AG09309 (cell line): ENCODE measurements around the gene FKBP10.

Source experiments
- DNase-seq: peaks from one replicate; pipeline ENCODE4 v3.0.0-alpha.2; 2010; ENCODE audit warnings: low read depth
- H3K4me3 ChIP-seq: 2 replicates; pipeline ENCODE4 v1.5.1; 2011; ENCODE audit warnings: mild to moderate bottlenecking, low read depth, low read length, moderate library complexity; ENCODE audit not compliant: control insufficient read depth
- TF ChIP-seq, protein P1 (sequence below): IDR thresholded peaks from 2 replicates; pipeline ENCODE4 v1.5.1; 2011; ENCODE audit warnings: mild to moderate bottlenecking, low read depth, low read length, inconsistent platforms; ENCODE audit not compliant: insufficient read depth, control insufficient read depth; ENCODE audit errors: missing control alignments

The FKBP10 gene

GRCh38 chr17:41810659-41811548 is 1.9 kb upstream of the FKBP10 start:
- TF ChIP-seq, protein P1, sequence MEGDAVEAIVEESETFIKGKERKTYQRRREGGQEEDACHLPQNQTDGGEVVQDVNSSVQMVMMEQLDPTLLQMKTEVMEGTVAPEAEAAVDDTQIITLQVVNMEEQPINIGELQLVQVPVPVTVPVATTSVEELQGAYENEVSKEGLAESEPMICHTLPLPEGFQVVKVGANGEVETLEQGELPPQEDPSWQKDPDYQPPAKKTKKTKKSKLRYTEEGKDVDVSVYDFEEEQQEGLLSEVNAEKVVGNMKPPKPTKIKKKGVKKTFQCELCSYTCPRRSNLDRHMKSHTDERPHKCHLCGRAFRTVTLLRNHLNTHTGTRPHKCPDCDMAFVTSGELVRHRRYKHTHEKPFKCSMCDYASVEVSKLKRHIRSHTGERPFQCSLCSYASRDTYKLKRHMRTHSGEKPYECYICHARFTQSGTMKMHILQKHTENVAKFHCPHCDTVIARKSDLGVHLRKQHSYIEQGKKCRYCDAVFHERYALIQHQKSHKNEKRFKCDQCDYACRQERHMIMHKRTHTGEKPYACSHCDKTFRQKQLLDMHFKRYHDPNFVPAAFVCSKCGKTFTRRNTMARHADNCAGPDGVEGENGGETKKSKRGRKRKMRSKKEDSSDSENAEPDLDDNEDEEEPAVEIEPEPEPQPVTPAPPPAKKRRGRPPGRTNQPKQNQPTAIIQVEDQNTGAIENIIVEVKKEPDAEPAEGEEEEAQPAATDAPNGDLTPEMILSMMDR, result no peak
- DNase-seq, result no peak
- H3K4me3 ChIP-seq, result peak overlapping the region; percentile 97

DNA sequence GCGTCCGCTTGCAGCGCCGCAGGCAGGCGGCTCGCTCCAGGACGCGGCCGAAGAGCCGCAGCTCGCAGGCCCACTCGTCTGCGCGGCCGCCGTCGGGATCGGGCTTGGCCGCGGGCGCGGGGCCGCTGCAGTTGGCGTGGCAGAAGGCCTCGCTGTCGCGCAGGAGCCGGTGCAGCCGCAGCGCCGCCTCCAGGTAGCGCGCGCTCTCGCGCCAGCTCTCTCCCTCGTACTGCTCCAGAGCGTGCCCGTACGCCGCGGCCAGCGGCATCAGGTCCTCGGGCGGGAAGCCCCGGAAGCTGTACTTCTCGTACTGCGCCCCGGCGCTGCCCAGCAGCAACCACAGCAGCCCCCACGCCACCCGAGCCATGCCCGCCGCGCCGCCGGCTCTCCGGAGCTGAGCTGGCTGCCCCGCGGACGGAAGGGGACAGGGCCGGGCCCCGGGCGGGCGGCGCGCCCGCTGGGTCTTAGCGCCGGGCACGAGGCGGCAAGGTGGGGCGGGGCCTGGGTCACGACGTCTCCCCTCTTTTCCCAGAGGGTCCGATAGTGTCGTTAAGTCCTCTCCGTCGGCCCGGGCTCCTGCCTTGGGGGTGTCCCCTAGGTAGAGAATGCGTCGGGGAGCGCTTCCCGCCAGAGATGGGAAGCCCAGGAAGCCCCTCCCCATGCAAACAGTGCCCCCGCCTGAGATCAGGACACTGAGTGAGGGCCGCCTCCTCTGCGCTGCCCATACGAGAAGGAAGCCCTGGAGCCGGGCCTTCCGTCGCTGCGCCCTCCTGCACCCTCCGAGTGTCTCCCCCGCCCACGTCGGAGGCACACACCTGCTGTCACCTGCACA is 1.0 kb upstream of the FKBP10 start, which contains the start of gene P3H4:
Gene P3H4 (minus strand): TSS at position 401 of the 832 bp plus-strand sequence. CDS start 34 bp downstream, at position 367.
- H3K4me3 ChIP-seq, result peak within 1 kb of the TSS; percentile 97
- TF ChIP-seq, protein P1, result peak; percentile 62
- DNase-seq, result no peak

GRCh38 chr17:41813152-41813680 is 412 bp downstream of the FKBP10 start:
- TF ChIP-seq, protein P1, result no peak
- H3K4me3 ChIP-seq, result peak overlapping the region; percentile 97
- no peak for DNase-seq

GRCh38 chr17:41813699-41814124 is 908 bp downstream of the FKBP10 start:
- TF ChIP-seq, protein P1, result no peak
- H3K4me3 ChIP-seq, result peak overlapping the region; percentile 97
- DNase-seq, result no peak

GRCh38 chr17:41814195-41814594 is 1.4 kb downstream of the FKBP10 start:
- H3K4me3 ChIP-seq, result peak overlapping the region; percentile 97
- TF ChIP-seq, protein P1, result no peak
- no peak for DNase-seq

DNA sequence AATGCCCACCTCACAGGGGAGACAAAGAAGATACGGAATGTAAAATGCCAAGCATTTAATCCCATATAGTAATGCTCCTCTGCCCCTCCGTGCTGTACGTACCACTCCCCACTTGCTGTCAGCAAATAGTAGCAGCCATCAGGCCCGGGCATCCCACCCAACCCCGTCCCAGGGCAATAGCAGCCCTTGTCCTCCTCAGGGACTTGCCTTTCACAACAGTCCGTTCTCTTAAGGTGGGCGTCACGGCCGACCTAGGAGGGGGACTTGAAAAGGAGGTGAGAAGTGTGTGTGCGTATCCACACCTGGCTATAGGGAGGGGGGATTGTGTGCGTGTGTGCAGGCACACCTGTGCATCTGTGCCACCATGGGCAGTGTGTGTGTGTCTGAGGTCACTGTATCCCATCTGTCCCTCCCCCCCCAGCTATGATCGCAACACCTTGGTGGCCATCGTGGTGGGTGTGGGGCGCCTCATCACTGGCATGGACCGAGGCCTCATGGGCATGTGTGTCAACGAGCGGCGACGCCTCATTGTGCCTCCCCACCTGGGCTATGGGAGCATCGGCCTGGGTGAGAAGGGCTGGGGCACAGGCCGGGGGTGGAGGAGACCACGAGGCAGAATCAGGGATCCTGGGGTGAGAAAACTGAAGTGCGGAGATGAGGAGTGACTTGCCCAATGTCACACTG is 4.0 kb downstream of the FKBP10 start:
- TF ChIP-seq, protein P1, result no peak
- no peak overlapping the region for H3K4me3 ChIP-seq
- no peak for DNase-seq
